GM23338 (cell line): ENCODE results near the gene POLD3. TPM values are rescaled to one million over a fixed set of nuclear protein-coding genes. Genes with fewer than 3 reads are reported as not detected.

Experiments
- ATAC-seq: fragments of 200-7000 bp; cut with Tn5 transposase; 3 replicates; pipeline ENCODE4 v1.9.1; 2020
- DNase-seq: peaks from one replicate; pipeline ENCODE4 v3.0.0-alpha.2; 2015; ENCODE audit warnings: low spot score
- H2AFZ ChIP-seq: fragments of 200-600 bp; sonication (generic); 2 replicates; pipeline ENCODE4 v1.8.0; 2016; ENCODE audit warnings: antibody characterized with exemption, mild to moderate bottlenecking, moderate library complexity
- H3F3A ChIP-seq: fragments of 200-600 bp; sonication (generic); replicated peaks from 2 replicates; pipeline ENCODE4 v1.8.0; 2017; ENCODE audit warnings: antibody characterized with exemption, mixed run types, low read depth
- H3K27ac ChIP-seq: fragments of 200-600 bp; sonication (generic); 2 replicates; pipeline ENCODE4 v1.6.1; 2016; ENCODE audit warnings: low read depth
- H3K27me3 ChIP-seq: fragments of 200-600 bp; sonication (generic); 2 replicates; pipeline ENCODE4 v1.8.0; 2016; ENCODE audit warnings: mild to moderate bottlenecking, mixed run types, moderate library complexity; ENCODE audit not compliant: insufficient read depth
- H3K36me3 ChIP-seq: fragments of 200-600 bp; sonication (generic); 2 replicates; pipeline ENCODE4 v1.8.0; 2016; ENCODE audit warnings: mild to moderate bottlenecking; ENCODE audit not compliant: insufficient read depth
- H3K4me1 ChIP-seq: fragments of 200-600 bp; sonication (generic); 2 replicates; pipeline ENCODE4 v1.8.0; 2016; ENCODE audit warnings: mild to moderate bottlenecking, moderate library complexity; ENCODE audit not compliant: insufficient read depth
- H3K4me2 ChIP-seq: fragments of 200-600 bp; sonication (generic); 2 replicates; pipeline ENCODE4 v1.7.1; 2017; ENCODE audit warnings: mixed run types
- H3K4me3 ChIP-seq: fragments of 200-600 bp; sonication (generic); 2 replicates; pipeline ENCODE4 v1.6.1; 2016; ENCODE audit warnings: mixed run types
- H3K79me2 ChIP-seq: fragments of 200-600 bp; sonication (generic); replicated peaks from 2 replicates; pipeline ENCODE4 v1.8.0; 2017; ENCODE audit warnings: mild to moderate bottlenecking; ENCODE audit not compliant: insufficient read depth
- H3K9me2 ChIP-seq: fragments of 200-600 bp; sonication (generic); 2 replicates; pipeline ENCODE4 v1.8.0; 2017; ENCODE audit not compliant: insufficient read depth
- H4K20me1 ChIP-seq: fragments of 200-600 bp; sonication (generic); replicated peaks from 2 replicates; pipeline ENCODE4 v1.8.0; 2017; ENCODE audit warnings: mild to moderate bottlenecking; ENCODE audit not compliant: insufficient read depth
- H3K27ac Mint-ChIP-seq: 2 replicates; pipeline ENCODE4 v1.8.0; 2020; ENCODE audit warnings: inconsistent platforms, mild to moderate bottlenecking, moderate library complexity, mixed read lengths
- H3K27me3 Mint-ChIP-seq: 3 replicates; pipeline ENCODE4 v1.8.0; 2022; ENCODE audit warnings: low read depth, mild to moderate bottlenecking, moderate library complexity, mixed read lengths, inconsistent platforms; ENCODE audit not compliant: insufficient read depth, poor library complexity
- H3K36me3 Mint-ChIP-seq: 3 replicates; pipeline ENCODE4 v1.8.0; 2021; ENCODE audit warnings: low read depth, mild to moderate bottlenecking, inconsistent platforms, moderate library complexity, mixed read lengths
- H3K4me1 Mint-ChIP-seq: 3 replicates; pipeline ENCODE4 v1.8.0; 2020; ENCODE audit warnings: mild to moderate bottlenecking, inconsistent platforms, mixed read lengths
- H3K4me3 Mint-ChIP-seq: 3 replicates; pipeline ENCODE4 v1.8.0; 2021; ENCODE audit warnings: moderate library complexity, mild to moderate bottlenecking, inconsistent platforms, mixed read lengths
- H3K9me3 Mint-ChIP-seq: 3 replicates; pipeline ENCODE4 v1.8.0; 2020; ENCODE audit warnings: moderate library complexity, mild to moderate bottlenecking, inconsistent platforms, mixed read lengths
- CREB1 ChIP-seq: fragments of 250-450 bp; sonication (Bioruptor Pico); IDR thresholded peaks from 2 replicates; pipeline ENCODE4 v1.5.0; 2020; ENCODE audit warnings: low read depth, mild to moderate bottlenecking, moderate library complexity
- EZH2 ChIP-seq: fragments of 200-600 bp; sonication (generic); IDR thresholded peaks from one replicate; pipeline ENCODE4 v1.8.0; 2017; ENCODE audit warnings: antibody characterized with exemption, mild to moderate bottlenecking, low read depth; ENCODE audit not compliant: unreplicated experiment
- STAT1 ChIP-seq: IDR thresholded peaks from one replicate; pipeline ENCODE4 v1.6.1; 2016; ENCODE audit warnings: antibody characterized with exemption; ENCODE audit not compliant: unreplicated experiment
- polyA plus RNA-seq: library from polyadenylated mRNA; unstranded; fragments of >200 nt; fragmentation: Nextera tagmentation; extraction: Ambion mirVana; gene quantifications from 2 replicates; pipeline ENCODE4 v1.2.1, GENCODE V29; 2016
- total RNA-seq: library from RNA; depleted of rRNA; stranded (reverse); fragments of >200 nt; shearing (Covaris generic); gene quantifications from 2 replicates; pipeline ENCODE4 v1.2.3, GENCODE V29; 2014
- TF ChIP-seq, protein P1 (sequence below): fragments of 250-450 bp; sonication (Bioruptor Pico); IDR thresholded peaks from 2 replicates; pipeline ENCODE4 v1.5.0; 2020; ENCODE audit warnings: mild to moderate bottlenecking, moderate library complexity
- TF ChIP-seq, protein P2 (sequence below): IDR thresholded peaks from 2 replicates; pipeline ENCODE4 v1.6.1; 2016; ENCODE audit warnings: antibody characterized with exemption

Gene POLD3
- total and polyA plus RNA-seq, 2 experiments from 2014 or later: 21.9 to 50.1 TPM

- TF ChIP-seq, protein P1, sequence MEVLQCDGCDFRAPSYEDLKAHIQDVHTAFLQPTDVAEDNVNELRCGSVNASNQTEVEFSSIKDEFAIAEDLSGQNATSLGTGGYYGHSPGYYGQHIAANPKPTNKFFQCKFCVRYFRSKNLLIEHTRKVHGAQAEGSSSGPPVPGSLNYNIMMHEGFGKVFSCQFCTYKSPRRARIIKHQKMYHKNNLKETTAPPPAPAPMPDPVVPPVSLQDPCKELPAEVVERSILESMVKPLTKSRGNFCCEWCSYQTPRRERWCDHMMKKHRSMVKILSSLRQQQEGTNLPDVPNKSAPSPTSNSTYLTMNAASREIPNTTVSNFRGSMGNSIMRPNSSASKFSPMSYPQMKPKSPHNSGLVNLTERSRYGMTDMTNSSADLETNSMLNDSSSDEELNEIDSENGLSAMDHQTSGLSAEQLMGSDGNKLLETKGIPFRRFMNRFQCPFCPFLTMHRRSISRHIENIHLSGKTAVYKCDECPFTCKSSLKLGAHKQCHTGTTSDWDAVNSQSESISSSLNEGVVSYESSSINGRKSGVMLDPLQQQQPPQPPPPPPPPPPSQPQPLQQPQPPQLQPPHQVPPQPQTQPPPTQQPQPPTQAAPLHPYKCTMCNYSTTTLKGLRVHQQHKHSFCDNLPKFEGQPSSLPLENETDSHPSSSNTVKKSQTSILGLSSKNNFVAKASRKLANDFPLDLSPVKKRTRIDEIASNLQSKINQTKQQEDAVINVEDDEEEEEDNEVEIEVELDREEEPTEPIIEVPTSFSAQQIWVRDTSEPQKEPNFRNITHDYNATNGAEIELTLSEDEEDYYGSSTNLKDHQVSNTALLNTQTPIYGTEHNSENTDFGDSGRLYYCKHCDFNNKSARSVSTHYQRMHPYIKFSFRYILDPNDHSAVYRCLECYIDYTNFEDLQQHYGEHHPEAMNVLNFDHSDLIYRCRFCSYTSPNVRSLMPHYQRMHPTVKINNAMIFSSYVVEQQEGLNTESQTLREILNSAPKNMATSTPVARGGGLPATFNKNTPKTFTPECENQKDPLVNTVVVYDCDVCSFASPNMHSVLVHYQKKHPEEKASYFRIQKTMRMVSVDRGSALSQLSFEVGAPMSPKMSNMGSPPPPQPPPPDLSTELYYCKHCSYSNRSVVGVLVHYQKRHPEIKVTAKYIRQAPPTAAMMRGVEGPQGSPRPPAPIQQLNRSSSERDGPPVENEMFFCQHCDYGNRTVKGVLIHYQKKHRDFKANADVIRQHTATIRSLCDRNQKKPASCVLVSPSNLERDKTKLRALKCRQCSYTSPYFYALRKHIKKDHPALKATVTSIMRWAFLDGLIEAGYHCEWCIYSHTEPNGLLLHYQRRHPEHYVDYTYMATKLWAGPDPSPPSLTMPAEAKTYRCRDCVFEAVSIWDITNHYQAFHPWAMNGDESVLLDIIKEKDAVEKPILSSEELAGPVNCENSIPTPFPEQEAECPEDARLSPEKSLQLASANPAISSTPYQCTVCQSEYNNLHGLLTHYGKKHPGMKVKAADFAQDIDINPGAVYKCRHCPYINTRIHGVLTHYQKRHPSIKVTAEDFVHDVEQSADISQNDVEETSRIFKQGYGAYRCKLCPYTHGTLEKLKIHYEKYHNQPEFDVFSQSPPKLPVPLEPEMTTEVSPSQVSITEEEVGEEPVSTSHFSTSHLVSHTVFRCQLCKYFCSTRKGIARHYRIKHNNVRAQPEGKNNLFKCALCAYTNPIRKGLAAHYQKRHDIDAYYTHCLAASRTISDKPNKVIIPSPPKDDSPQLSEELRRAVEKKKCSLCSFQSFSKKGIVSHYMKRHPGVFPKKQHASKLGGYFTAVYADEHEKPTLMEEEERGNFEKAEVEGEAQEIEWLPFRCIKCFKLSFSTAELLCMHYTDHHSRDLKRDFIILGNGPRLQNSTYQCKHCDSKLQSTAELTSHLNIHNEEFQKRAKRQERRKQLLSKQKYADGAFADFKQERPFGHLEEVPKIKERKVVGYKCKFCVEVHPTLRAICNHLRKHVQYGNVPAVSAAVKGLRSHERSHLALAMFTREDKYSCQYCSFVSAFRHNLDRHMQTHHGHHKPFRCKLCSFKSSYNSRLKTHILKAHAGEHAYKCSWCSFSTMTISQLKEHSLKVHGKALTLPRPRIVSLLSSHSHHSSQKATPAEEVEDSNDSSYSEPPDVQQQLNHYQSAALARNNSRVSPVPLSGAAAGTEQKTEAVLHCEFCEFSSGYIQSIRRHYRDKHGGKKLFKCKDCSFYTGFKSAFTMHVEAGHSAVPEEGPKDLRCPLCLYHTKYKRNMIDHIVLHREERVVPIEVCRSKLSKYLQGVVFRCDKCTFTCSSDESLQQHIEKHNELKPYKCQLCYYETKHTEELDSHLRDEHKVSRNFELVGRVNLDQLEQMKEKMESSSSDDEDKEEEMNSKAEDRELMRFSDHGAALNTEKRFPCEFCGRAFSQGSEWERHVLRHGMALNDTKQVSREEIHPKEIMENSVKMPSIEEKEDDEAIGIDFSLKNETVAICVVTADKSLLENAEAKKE (CRISPR knock-in tag): no peak
- TF ChIP-seq STAT1: no peak
- TF ChIP-seq EZH2: no peak
- no peak for TF ChIP-seq CREB1
Measured at GRCh38 chr11:74673693-74674360, 81.4 kb downstream of the POLD3 start (continued).

DNA sequence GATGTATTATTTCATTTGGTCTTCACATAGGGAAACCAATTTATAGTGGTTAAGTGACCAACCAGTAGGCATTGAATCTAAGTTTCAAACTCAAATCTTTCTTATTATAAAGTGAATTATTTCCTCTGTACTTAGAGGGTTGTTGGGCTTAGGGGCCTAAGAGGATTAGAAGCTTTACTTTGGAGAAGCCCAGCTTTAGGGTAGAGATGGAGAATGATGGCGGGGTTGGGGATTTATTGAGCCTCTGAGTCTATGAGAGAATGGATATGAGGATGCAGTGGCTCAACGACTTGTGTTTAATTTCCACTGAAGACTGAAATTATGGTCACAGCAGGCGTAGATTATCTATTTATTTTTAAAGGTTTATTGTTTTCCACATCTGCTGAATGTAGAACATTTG is 83.4 kb downstream of the POLD3 start:
- H3K27me3 Mint-ChIP-seq: peaks cover 1% of the 10 kb centered on the region
- H3K36me3 ChIP-seq: no peaks in the 10 kb centered on the region
- H3K4me1 Mint-ChIP-seq: no peaks in the 10 kb centered on the region; the same call in 2 of the 3 replicates
- no peak overlapping the region for H3K27ac ChIP-seq
- H3K4me2 ChIP-seq: no peak overlapping the region
- no peaks in the 10 kb centered on the region for H3K27me3 ChIP-seq
- no peaks in the 10 kb centered on the region for H3F3A ChIP-seq
- H3K79me2 ChIP-seq: no peaks in the 10 kb centered on the region
- H3K4me1 ChIP-seq: no peaks in the 10 kb centered on the region
- no peak overlapping the region for H3K27ac Mint-ChIP-seq
- ATAC-seq (no peak), DNase-seq (no peak)
- H4K20me1 ChIP-seq: no peaks in the 10 kb centered on the region
- no peak overlapping the region for H2AFZ ChIP-seq
- H3K4me3 Mint-ChIP-seq: no peak overlapping the region
- no peak overlapping the region for H3K4me3 ChIP-seq
- no peak for TF ChIP-seq STAT1
- TF ChIP-seq, protein P2, sequence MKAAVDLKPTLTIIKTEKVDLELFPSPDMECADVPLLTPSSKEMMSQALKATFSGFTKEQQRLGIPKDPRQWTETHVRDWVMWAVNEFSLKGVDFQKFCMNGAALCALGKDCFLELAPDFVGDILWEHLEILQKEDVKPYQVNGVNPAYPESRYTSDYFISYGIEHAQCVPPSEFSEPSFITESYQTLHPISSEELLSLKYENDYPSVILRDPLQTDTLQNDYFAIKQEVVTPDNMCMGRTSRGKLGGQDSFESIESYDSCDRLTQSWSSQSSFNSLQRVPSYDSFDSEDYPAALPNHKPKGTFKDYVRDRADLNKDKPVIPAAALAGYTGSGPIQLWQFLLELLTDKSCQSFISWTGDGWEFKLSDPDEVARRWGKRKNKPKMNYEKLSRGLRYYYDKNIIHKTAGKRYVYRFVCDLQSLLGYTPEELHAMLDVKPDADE: no peak
- peaks cover 3% of the 10 kb centered on the region; the same call in 1 of the 3 replicates for H3K9me3 Mint-ChIP-seq
- no peaks in the 10 kb centered on the region for H3K9me2 ChIP-seq
- H3K36me3 Mint-ChIP-seq: peaks cover 6% of the 10 kb centered on the region; the same call in 2 of the 3 replicates
